Heart left ventricle (tissue), 16 donors: ENCODE measurements around the gene TAF1A. TPM values are rescaled to one million over a fixed set of nuclear protein-coding genes. Genes with fewer than 3 reads are reported as not detected.

Source experiments
- ATAC-seq, 4 donors: fragments of 200-7000 bp; cut with Tn5 transposase; one replicate each; pipeline ENCODE4 v1.9.1; 2020 to 2022; ENCODE audit warnings: moderate library complexity in 4 of 4, mild to moderate bottlenecking in 3 of 4, moderate number of reproducible peaks in 1 of 4
- DNase-seq, 5 donors: peaks; one replicate each; pipeline ENCODE4 v3.0.0-alpha.2; 2020
- H3K27ac ChIP-seq, 12 donors: fragments of 200-600 bp; sonication (generic) in 4 of 12; one replicate each; pipeline versions ENCODE4 v1.5.0 to v1.8.0; 2016 to 2022; ENCODE audit warnings: mild to moderate bottlenecking in 2 of 12
- H3K27me3 ChIP-seq, 9 donors: fragments of 200-600 bp; sonication (generic) in 2 of 9; one replicate each; pipeline versions ENCODE4 v1.5.1 to v1.8.0; 2016 to 2022; ENCODE audit warnings: mild to moderate bottlenecking in 3 of 9
- H3K36me3 ChIP-seq, 9 donors: fragments of 200-600 bp; sonication (generic) in 2 of 9; one replicate each; pipeline versions ENCODE4 v1.5.0 to v1.8.0; 2018 to 2022; ENCODE audit warnings: mild to moderate bottlenecking in 2 of 9
- H3K4me1 ChIP-seq, 12 donors: fragments of 200-600 bp; sonication (generic) in 4 of 12; one replicate each; pipeline versions ENCODE4 v1.5.0 to v1.8.0; 2016 to 2022; ENCODE audit warnings: mild to moderate bottlenecking in 3 of 12
- H3K4me3 ChIP-seq, 12 donors: fragments of 200-600 bp; sonication (generic) in 4 of 12; one replicate each; pipeline versions ENCODE4 v1.5.0 to v1.8.0; 2017 to 2022; ENCODE audit warnings: mild to moderate bottlenecking in 9 of 12, moderate library complexity in 4 of 12
- H3K9me3 ChIP-seq, 12 donors: fragments of 200-600 bp; sonication (generic) in 4 of 12; one replicate each; pipeline versions ENCODE4 v1.5.0 to v1.8.0; 2016 to 2022; ENCODE audit warnings: mild to moderate bottlenecking in 1 of 12
- POLR2A ChIP-seq, 2 donors: fragments of 450-650 bp; IDR thresholded peaks; one replicate each; pipeline ENCODE4 v1.6.1; 2017; ENCODE audit warnings: antibody characterized with exemption in 2 of 2, mild to moderate bottlenecking in 2 of 2, moderate library complexity in 2 of 2
- WGBS, 4 donors: extraction: QIAGEN DNeasy Blood & Tissue Kit in 2 of 4; methylation state at CpG; one replicate each; pipeline versions ENCODE4 v1.1.5 to v1.1.7; 2013 to 2018; 5-methylcytosine and 5-hydroxymethylcytosine counted together
- intact Hi-C, 10 donors: fragments of 100-400 bp; cut with DNase I; formaldehyde crosslinking; loops; one replicate each; pipeline versions ENCODE4 v1.11.1 to v1.14.2; 2022
- polyA plus RNA-seq, 2 donors: library from polyadenylated mRNA; stranded (reverse); fragments of 200-250 nt; gene quantifications; one replicate each; pipeline ENCODE4 v1.2.3, GENCODE V29; 2013
- total RNA-seq, 9 donors: library from RNA; depleted of rRNA in 2 of 9; stranded (reverse); fragments of >200 nt in 2 of 9; fragmentation: NEBNext Ultra II Directional in 3 of 9; extraction: Animal tissue kit (Norgen Biotek cat#: 25700) in 3 of 9; gene quantifications; one replicate each; pipeline versions ENCODE4 v1.1.0 to v1.2.4, GENCODE V29; 2016 to 2023
- TF ChIP-seq, protein P1 (sequence below), 12 donors: fragments of 200-600 bp; sonication (generic) in 4 of 12; IDR thresholded peaks; one replicate each; pipeline versions ENCODE4 v1.5.0 to v1.8.0; 2018 to 2022; ENCODE audit warnings: antibody characterized with exemption in 12 of 12, mild to moderate bottlenecking in 5 of 12
- donor health status: ischemic (EF 13 %, LVEDD 7.1; RV severe dilation, severe dysfunction).
- donor health status: healthy with polysubstance abuse.
- donor health status: DM: no; HTN: yes; CAD: no.
- donor health status: DM: no; HTN: no; CAD: no.
- donor health status: ischemic (EF 25% LVEDD 6.9; RV normal size, moderate dysfunction).
- donor health status: ischemic (EF 25% LVEDD 5.7; RV mildly dilated, moderate dysfunction).
- donor health status: healthy.
- donor health status: DM: yes; HTN: yes; CAD: no.
- donor health status: ischemic (EF 35%, LVEDD 5.7; RV mildly dilated, moderate dysfunction).
- donor health status: nonischemic (EF 11% LVEDD 7.7; RV severe dilation, severe dysfunction).
- donor health status: DM: yes; HTN: yes; CAD: no.
- donor health status: PGD.
- donor health status: ischemic (EF 29% LVEDD 5.4; RV normal size, mild dysfunction).
- donor health status: nonischemic (EF 23%, LVEDD 6.1; RV moderate dilation, normal function).

The TAF1A gene
- total and polyA plus RNA-seq, 11 donors, result 0.81 to 5.1 (median 1.6) TPM

DNA sequence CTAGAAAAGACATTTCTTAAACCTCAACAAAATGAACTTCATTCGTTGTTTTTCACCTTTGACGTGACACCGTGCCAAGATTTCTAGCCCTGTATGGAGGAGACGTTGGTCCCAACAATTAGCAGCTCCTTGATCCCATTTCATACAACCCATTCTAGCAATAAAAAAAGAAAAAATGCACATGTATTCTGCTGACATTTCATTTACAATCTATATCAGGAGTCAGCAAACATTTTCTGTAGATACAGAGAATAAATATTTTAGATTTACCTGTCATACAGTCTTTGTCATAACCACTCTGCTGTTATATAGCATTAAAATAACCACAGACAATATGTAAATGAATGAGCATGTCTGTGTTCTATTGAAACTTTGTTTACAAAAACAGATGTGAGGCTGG lies 7.0 kb upstream of the TAF1A start:
- intact Hi-C loops, result no loop called here
- no peak for DNase-seq
- H3K27me3 ChIP-seq, result no peaks in the 10 kb centered on the region
- H3K9me3 ChIP-seq, result peaks cover 0 to 5% (median 0%) of the 10 kb centered on the region in 12 donors
- no peak overlapping the region for H3K27ac ChIP-seq
- no peaks in the 10 kb centered on the region for H3K4me1 ChIP-seq
- ATAC-seq, result no peak
- H3K4me3 ChIP-seq, result no peak overlapping the region
- no peaks in the 10 kb centered on the region for H3K36me3 ChIP-seq
- TF ChIP-seq, protein P1, sequence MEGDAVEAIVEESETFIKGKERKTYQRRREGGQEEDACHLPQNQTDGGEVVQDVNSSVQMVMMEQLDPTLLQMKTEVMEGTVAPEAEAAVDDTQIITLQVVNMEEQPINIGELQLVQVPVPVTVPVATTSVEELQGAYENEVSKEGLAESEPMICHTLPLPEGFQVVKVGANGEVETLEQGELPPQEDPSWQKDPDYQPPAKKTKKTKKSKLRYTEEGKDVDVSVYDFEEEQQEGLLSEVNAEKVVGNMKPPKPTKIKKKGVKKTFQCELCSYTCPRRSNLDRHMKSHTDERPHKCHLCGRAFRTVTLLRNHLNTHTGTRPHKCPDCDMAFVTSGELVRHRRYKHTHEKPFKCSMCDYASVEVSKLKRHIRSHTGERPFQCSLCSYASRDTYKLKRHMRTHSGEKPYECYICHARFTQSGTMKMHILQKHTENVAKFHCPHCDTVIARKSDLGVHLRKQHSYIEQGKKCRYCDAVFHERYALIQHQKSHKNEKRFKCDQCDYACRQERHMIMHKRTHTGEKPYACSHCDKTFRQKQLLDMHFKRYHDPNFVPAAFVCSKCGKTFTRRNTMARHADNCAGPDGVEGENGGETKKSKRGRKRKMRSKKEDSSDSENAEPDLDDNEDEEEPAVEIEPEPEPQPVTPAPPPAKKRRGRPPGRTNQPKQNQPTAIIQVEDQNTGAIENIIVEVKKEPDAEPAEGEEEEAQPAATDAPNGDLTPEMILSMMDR (IDR thresholded peaks at IDR 0.05), result no peak
- TF ChIP-seq POLR2A (IDR thresholded peaks at IDR 0.05), result no peak
- WGBS, 4 donors, result 82 to 87% (median 83%) methylated on average over 4 of the region's 4 CpGs

DNA sequence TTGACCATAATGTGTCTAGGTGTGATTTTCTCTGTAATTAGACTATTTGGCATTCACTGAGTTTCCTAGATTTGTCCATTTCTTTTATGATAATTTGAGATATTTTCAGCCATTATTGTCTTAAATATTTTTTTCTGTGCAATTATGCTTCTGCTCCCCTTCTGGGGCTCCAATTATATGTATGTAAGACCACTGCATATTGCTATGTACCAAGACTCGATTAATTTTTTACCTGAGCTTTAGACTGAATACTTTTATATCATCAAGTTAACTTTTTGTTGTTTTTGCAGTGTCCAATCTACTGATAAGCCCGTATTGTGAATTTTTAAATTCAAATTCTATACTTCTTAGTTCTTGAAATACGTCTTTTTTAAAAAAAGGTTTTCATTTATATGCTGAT lies 5.1 kb upstream of the TAF1A start:
- Histone ChIP-seq H3K9me3 (peaks cover 0 to 5% (median 0%) of the 10 kb centered on the region in 12 donors), H3K4me1 (peaks cover 0 to 9% (median 6%) of the 10 kb centered on the region in 12 donors), H3K27ac (no peak overlapping the region), H3K36me3 (no peaks in the 10 kb centered on the region), H3K27me3 (no peaks in the 10 kb centered on the region), H3K4me3 (no peak overlapping the region)
- intact Hi-C loops, result loop anchor here in 1 of 10 donors (5.0 kb wide), 1 partner anchor 38 kb away; no protein-coding TSS in a partner anchor
- 87 to 94% (median 88%) methylated on average over 3 of the region's 3 CpGs for WGBS, 4 donors
- DNase-seq, result no peak
- ATAC-seq, result no peak
- TF ChIP-seq, protein P1 (IDR thresholded peaks at IDR 0.05), result no peak
- no peak for TF ChIP-seq POLR2A (IDR thresholded peaks at IDR 0.05)

DNA sequence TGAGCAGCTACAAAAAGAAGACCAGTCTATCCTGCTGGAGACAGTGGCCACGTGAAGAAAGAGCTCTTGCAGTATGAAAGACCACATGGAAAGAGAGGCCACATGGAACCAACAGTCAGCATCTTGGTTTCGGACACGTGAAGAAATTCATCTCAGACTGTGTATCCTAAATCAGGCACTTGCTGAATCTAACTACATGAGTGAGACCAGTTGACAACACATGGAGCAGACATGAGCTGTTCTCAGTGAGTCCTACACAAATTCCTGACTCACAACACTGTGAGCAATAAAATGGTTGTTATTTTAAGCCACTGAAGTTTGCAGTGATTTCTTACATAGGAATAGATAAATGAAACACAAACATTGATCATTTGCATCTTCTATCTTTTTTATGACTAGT lies 2.4 kb upstream of the TAF1A start:
- H3K9me3 ChIP-seq, result peaks cover 0 to 5% (median 0%) of the 10 kb centered on the region in 12 donors
- H3K27ac ChIP-seq, result no peak overlapping the region
- DNase-seq, result no peak
- TF ChIP-seq, protein P1 (IDR thresholded peaks at IDR 0.05), result no peak
- no peak for TF ChIP-seq POLR2A (IDR thresholded peaks at IDR 0.05)
- peaks cover 0 to 11% (median 6%) of the 10 kb centered on the region in 9 donors for H3K36me3 ChIP-seq
- intact Hi-C loops, result loop anchor here in 1 of 10 donors (5.0 kb wide), 1 partner anchor 40 kb away; no protein-coding TSS in a partner anchor
- no peak overlapping the region for H3K4me3 ChIP-seq
- H3K27me3 ChIP-seq, result no peaks in the 10 kb centered on the region
- peaks cover 0 to 24% (median 14%) of the 10 kb centered on the region in 12 donors for H3K4me1 ChIP-seq
- no peak for ATAC-seq
- WGBS, 4 donors, result 79 to 88% (median 82%) methylated on average over 3 of the region's 3 CpGs

DNA sequence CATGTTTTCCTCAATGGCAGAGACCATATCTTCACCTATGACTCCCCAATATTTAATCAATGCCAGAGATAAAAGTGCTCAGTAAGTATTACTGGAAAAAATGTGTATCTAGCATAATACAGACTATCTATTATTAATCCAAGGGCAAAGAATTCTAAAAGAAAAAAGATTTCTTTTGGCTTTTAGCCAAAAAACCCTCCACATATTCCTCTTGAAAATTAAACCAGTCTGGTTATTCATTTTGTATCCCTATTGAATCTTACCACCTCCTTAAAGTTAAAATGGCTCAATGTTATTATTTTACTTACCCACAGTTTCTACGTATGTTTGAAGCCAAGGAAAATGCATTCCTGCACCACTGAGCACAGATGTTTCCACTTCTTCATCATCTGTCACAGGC lies 1.6 kb downstream of the TAF1A start:
- no peak for ATAC-seq
- intact Hi-C loops, result loop anchor here in 2 of 10 donors (2.0 to 5.0 kb wide), 2 partner anchors 31 to 39 kb away; partner anchors contain the start of gene MIA3 (in 1 of the 2)
- Histone ChIP-seq H3K27me3 (no peaks in the 10 kb centered on the region), H3K4me3 (no peak overlapping the region), H3K4me1 (peaks cover 0 to 33% (median 14%) of the 10 kb centered on the region in 12 donors), H3K36me3 (peaks cover 0 to 40% (median 23%) of the 10 kb centered on the region in 9 donors), H3K9me3 (no peaks in the 10 kb centered on the region), H3K27ac (no peak overlapping the region)
- 86 to 88% (median 87%) methylated on average over 1 of the region's 1 CpG for WGBS, 4 donors
- no peak for TF ChIP-seq POLR2A (IDR thresholded peaks at IDR 0.05)
- TF ChIP-seq, protein P1 (IDR thresholded peaks at IDR 0.05), result no peak
- no peak for DNase-seq
